GM21619 (cell line): Measurements from ENCODE around the gene SRSF12.
"Not testable (repeated sequence)": the region's sequence is repeated elsewhere in the genome, so short reads cannot be mapped to it uniquely, and the experiment has no call there.

ENCODE experiments used
- ATAC-seq: cut with Tn5 transposase; IDR thresholded peaks from one replicate; pipeline ENCODE4 v1.9.1; 2021; ENCODE audit not compliant: unreplicated experiment

Gene SRSF12

DNA sequence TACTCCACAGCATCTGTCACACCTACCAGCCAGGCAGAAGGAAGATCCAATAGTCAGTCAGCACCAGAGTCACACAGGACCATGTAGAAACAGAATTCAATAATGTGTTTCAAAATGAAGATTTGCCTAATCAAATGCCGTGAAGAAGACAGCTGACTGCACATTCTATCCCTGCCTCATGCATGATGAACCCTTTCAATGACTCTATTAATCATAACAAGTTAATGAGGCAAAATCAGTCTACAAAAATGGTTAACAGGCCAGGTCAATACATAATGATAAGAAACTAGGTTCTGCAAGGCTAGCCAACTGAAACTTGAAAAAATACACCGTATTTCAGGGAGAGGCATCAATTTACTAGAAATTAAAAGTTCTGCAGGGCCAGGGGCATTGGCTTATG is 44.0 kb downstream of the SRSF12 start:
- no peak for ATAC-seq

DNA sequence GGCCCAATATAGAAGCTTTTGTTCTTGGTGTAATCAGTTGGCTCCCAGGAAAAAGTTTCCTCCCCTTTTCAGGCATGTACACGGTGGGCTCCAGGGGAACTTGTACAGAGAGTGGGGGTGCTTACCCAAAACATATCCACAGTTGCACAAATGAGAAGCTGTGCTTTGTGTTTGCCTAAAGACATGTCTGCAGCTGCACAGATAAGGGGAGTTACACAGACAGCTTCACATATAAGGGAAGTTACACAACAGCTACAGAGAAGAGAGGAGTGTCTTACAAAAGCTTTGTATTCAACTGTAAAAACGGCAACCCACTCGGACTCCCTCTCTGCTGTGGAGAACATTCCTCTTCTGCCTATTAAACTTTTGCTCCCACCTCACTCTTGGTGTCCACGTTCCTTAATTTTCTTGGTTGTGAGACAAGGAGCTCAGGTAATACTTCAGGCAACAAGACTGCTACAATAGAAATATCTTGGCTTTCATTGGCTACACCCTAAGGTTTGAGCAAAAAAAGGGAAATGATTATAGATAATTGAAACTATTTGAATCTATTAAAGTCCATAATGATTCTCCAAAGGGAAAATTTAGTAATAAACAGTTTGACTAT is 44.8 kb downstream of the SRSF12 start:
- ATAC-seq, result no peak

DNA sequence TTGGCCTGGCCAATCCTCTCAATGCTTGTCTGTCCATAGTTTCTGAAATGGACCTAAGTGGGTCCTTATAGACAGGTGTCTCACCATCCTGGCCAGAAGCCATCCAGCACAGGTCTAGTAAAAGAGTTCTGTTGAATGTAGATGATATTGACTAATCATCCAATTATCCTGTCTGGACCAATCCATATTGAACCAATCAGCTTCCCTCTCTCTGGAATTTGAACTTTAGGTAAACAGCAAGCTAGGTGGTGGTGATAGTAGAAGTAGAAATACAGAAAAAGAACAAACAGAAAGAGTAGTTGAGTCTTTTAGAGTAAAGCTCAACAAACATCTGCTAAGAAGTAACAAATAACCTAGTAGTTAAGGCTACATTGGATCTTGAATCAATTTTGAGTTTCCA is 46.8 kb downstream of the SRSF12 start:
- no peak for ATAC-seq

DNA sequence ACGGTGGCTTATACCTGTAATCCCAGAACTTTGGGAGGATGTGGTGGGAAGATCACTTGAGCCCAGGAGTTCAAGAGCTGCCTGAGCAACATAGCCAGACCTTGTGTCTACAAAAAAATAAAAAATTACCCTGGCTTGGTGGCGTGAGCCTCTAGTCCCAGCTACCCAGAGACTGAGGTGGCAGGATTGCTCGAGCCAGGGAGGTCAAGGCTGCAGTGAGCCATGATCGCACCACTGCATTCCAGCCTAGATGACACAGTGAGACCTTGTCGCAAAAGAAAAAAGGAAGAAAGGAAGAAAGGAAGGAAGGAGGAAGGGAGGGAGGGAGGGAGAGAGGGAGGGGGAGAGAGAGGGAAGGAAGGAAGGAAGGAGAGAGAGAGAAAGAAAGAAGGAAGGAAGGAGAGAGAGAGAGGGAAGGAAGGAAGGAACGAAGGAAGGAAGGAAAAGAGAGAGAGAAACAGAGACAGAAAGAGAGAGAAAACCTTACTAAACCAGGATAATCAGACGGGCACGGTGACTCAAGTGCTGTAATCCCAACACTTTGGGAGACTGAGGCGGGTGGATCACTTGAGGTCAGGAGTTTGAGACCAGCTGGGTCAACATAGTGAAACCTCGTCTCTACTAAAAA is 48.2 kb downstream of the SRSF12 start:
- no peak for ATAC-seq

DNA sequence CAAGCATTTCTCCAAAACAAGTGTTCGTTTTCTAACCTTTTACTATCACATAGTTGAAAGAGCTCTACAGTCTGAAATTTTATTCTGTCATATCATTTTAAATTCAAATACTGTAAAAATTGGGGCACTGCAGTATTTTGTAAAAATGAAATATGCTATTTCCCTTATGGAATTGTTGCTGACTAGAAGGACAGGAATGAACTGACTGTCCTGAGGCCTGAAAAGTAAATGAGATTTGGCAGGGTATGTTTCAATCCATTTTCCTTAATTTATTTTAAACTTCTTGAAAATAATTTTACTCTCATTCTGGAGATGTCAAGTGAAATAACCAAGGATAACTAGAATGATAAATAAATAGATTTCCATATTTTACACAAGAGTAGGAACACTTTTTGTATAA is 49.2 kb downstream of the SRSF12 start:
- no peak for ATAC-seq

DNA sequence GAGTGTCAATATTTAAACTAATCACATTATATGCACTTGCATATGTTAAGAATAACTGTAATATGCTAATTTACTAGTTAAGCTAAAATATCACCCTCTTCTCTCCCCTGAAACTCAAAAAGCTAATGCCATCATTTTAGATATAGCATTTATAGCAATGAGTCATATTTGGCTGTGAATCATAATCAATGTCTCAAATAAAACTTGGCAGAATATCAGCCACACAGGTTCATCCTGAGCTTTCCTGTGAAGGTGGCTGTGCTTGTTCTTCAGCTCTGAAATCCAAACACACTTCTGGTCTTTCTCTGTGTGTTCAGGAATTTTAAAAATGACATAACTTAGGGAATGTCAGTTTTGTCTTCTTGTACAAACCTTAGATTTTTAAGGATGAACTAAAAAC is 50.1 kb downstream of the SRSF12 start:
- no peak for ATAC-seq

DNA sequence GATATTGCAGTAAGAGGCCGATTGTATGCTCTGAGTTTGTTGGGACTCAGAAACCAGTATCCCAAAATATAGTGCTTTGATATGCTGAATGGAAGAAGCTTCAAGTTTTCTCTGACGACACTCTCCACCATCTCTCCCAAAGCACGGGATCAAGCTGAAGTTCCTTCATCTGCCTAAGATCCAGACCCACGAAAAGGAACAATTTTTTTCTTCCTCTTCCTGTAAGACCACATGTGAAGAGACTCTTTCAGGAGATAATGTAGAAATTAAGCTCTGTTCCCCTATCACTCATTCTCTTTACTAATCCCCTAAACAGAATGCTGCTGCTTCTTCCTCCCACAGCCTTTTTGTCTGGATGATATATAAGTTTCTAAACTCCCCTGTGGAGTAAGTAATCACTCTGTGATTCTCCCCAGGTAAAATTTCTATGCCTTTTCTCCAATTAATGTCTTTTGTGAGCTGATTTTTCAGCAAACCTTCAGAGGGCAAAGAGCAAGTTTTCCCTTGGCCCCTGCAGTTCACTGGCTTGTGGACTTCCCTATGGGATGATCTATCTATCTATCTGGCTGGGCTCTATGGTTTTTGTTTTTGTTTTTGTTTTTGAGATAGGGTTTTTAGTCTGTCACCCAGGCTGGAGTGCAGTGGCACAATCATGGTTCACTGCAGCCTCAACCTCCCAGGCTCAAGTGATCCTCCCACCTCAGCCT is 50.8 kb downstream of the SRSF12 start:
- no peak for ATAC-seq

DNA sequence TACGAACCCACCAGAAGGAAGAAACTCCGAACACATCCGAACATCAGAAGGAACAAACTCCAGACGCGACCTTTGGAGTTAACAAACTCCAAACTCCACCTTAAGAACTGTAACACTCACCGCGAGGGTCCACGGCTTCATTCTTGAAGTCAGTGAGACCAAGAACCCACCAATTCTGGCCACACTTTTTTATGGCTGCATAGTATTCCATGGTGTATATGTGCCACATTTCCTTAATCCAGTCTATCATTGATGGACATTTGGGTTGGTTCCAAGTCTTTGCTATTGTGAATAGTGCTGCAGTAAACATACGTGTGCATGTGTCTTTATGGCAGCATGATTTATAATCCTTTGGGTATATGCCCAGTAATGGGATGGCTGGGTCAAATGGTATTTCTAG is 51.8 kb downstream of the SRSF12 start:
- ATAC-seq, result not testable (repeated sequence)

DNA sequence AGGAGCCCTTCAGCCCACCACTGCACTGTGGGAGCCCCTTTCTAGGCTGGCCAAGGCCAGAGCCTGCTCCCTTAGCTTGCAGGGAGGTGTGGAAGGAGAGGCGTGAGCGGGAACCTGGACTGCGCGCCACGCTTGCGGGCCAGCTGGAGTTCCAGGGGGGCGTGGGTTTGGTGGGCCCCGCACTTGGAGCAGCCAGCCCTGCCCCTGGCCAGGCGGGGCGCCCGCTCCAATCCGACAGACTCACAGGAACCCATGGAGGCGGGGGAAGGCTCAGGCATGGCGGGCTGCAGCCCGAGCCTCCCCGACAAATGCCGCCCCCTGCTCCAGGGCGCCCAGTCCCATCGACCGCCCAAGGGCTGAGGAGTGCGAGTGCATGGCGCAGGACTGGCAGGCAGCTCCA is 52.9 kb downstream of the SRSF12 start:
- ATAC-seq, result not testable (repeated sequence)

DNA sequence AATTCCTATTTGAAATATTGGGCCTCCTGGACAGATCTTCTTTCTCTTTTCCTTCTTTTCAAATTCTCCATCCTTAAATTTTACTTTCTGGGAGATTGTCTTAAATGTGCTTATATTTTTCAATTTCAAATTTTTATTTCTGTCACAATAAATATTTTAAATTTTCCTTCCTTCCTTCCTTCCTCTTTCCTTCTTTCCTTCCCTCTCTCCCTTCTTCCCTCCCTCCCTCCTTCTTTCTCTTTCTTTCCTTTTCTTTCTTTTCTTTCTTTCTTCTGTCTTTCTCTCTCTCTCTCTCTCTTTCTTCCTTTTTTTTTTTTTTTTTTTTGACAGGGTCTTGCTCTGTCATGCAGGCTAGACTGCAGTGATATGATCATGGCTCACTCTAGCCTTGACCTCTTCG is 54.0 kb downstream of the SRSF12 start:
- ATAC-seq, result no peak

DNA sequence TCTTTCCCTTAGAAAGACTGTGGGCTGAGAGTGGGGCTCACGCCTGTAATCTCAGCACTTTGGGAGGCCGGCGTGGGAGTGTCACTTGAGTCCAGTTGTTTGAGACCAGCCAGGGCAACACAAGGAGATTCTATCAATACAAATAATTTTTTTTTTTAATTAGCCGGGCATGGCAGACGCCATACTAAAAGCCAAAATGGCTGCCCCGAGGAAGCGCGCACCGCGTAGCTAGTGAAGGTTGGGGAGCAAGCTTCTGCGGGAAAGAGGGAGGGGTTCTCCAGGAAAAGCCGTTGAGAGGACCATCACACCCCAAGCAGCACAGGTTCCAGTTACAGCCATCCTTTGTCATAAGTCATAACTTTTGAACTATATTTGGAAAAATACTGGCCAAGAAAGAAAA is 58.6 kb downstream of the SRSF12 start:
- ATAC-seq, result no peak

DNA sequence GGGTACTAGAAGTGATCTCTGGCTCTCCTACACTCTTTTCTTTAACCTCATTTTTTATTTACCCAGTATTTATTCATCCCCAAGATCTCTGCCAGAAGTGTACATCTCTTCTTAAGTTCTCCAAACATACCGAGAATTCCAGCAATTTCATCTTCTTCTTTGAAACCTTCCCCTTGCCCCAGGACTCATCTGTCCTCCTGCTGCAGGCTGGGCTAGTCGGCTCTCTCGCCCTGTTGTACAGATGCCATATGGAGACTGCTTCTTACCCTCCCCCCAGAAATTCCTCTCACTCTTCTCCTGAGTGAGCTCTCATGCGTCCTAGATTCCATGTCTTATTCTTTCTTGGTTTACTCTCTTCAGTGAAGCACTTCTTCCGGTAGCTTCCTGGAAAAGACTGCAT is 59.2 kb downstream of the SRSF12 start:
- ATAC-seq, result no peak

DNA sequence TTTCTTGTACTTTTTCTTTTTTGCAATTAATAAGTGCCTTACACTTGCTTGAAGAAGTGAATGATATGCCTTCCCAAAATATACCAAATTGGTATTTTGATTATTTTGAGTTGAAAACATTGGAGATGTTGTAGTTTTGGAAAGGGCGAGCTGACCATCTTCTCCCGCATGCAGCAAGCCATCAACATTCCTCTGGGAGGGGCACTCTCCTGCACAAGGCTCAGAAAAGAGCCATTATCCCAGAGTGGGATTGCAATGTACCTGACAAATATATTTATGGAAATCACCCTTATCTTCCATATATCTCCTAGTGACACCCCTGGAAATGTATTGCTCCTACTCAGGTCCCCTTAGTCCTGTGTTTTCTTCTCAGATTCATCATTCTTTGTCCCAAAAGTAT is 60.1 kb downstream of the SRSF12 start:
- ATAC-seq, result no peak

DNA sequence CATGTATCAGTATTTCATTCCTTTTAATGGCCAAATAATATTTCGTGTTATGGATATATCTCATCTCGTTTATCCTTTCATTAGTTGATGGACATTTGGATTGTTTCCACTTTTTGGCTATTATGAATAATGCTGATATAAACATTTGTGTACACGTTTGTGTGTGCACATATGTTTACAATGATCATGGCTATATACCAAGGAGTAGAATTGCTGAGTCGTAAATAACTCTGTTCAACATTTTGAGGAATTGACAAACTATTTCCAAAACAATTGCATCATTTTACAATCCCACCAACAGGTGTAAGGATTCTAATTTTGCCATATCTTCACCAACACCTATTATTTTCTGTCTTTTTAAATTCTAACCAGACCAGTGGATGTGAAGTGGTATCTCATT is 63.7 kb downstream of the SRSF12 start:
- no peak for ATAC-seq

DNA sequence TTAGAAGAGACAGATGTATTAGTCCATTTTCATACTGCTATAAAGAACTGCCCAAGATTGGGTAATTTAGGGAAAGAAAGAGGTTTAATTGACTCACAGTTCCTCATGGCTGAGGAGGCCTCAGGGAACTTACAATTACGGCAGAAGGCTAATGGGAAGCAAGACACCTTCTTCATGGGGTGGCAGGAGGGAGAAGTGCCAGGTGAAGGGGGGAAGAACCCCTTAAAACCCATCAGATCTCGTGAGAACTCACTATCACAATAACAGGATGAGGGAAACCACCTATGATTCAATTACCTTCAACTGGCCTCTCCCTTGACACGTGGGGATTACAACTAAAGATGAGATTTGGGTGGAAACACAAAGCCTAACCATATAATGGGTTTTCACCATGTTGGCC is 66.2 kb downstream of the SRSF12 start:
- ATAC-seq, result no peak

DNA sequence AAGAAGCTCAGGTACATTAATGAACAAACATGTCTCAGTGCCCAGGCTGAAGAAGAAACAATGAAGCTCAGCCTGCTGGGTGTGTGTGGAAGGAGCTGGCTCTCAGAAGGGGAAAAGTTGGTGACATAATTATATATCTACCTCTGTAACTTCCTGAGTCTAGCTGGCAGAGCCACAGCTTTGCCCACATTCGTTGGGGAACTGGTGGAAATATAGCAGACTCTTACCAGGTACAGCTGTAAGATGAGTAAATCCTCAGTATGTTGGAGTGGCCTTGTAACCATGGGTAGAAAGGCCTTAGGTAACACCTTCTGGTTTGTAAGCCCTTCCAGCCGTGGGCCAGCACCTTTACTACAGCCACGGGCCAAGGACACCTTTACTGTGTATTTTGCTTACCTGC is 67.2 kb downstream of the SRSF12 start:
- ATAC-seq, result no peak

DNA sequence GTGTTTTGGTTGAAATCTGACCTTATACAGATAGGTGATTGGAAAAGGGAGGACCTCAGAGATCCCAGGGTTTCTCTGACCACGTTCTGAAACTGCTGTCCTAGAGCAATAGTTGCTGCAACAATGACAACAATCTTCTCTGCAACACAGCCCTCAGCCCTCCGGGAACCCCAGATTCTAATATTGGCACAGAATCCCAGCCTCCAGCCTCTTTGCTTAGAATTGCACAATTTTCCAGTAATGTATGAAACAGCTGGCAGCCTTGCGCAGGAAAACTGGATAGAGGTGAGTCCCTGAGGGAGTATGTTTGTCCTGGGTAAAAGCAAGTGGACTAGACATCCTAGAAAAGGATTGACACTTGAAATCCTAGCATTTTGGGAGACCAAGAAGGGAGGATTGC is 67.7 kb downstream of the SRSF12 start:
- ATAC-seq, result no peak

DNA sequence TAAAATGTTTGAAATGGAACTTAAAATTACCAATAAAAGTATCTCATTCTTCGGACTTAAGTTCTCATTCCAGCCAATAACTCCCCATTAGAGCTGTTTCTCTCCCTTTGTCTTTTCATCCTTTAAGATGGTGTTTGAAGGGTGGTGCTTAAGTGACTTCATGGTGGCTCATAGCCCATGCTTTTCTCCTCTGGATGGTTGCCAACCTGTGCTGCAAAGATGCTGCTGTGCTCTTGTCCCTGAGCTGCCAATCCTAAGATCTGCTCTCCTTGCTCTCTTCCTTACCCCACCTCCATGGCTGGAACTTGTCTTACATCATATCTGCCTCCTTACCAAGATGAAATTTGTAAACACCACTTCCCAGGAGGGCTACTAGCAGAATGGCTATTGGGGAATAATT is 68.9 kb downstream of the SRSF12 start:
- no peak for ATAC-seq

DNA sequence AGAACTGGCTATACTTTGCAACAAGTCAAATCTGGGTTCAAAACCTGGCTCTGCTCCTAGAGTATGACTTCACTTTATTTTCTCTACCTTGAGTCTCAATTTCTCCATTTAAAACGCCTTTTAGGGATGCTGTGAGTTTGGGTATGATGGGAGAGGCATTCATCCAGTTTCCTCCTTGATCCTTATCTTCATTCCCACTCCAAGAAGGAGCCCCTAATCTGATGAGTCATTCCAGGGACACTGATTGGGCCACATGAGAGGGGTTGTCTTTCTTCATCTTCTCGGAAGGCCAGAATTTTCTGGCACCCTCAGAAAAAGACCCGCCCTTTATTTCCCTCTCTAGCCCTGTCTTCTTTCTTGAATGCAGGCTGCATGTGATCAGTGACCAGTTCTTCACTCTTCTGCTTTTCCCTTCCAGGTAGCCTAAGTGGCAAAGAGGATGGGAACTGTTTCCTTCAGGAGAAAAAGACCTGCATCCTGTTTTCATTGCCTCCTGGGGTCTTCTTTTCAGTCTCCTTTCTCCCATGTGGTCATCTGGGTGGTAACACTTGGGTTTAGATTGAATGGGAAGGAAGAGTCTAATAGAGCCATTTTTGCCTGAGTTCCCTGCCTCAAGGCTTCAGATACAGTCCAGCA is 69.5 kb downstream of the SRSF12 start:
- ATAC-seq, result no peak

DNA sequence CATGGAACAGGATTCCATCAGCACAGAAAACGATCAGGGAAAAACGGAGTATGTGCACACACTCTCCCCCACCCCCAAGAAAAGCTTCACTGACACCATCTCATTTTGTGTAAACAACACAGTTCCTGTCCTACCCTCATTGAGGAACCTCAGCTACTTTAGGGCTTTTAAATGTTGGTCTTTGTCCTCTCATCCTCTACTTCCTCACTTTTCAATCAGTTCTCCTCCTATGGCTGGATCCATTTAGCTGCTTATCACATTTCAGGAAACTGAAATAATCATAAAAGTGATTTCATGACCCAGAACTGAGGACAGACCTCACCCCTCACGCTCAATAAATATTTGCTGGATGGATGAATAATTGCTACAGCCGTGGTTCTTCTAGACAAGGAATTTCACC is 70.4 kb downstream of the SRSF12 start:
- no peak for ATAC-seq
